NCI-H460 (cell line): Measurements from ENCODE around the gene ANKRD55. TPM values are rescaled to one million over a fixed set of nuclear protein-coding genes. Genes with fewer than 3 reads are reported as not detected.

ENCODE experiments used
- DNase-seq: peaks from one replicate; pipeline ENCODE4 v3.0.0-alpha.2; 2016; ENCODE audit warnings: low read depth; ENCODE audit errors: extremely low read depth
- small RNA-seq, 2 experiments: library from RNA; depleted of rRNA; stranded (forward); fragments of <200 nt; gene quantifications; one replicate each; pipeline ENCODE3, GENCODE V24; 2014
- total RNA-seq: library from RNA; depleted of rRNA; stranded (reverse); fragments of >200 nt; shearing (Covaris generic); gene quantifications from 2 replicates; pipeline ENCODE4 v1.2.3, GENCODE V29; 2014; rRNA removed

The ANKRD55 gene
- total RNA-seq, 1 experiment from 2014 or later, result not detected

GRCh38 chr5:56055859-56056258 lies 177.3 kb downstream of the ANKRD55 start:
- no peak for DNase-seq

- DNase-seq, result no peak
Measured at GRCh38 chr5:56055287-56055686, 177.8 kb downstream of the ANKRD55 start.

GRCh38 chr5:56054666-56055065 lies 178.5 kb downstream of the ANKRD55 start:
- no peak for DNase-seq

GRCh38 chr5:56053363-56053762 lies 179.8 kb downstream of the ANKRD55 start:
- no peak for DNase-seq

- no peak for DNase-seq
Measured at GRCh38 chr5:56052735-56053134, 180.4 kb downstream of the ANKRD55 start.

- DNase-seq, result no peak
Measured at GRCh38 chr5:56050551-56051255, 182.4 kb downstream of the ANKRD55 start.

Small RNAs within 50 kb of the gene (small RNA-seq; reads per million reads assigned to genes)
- 0 reads per million in 2 experiments for gene RNA5SP184
- 0 to 0.18 reads per million in 2 experiments for gene RNA5SP185
- gene RNU6-299P, result 0 reads per million in 2 experiments

Other genes starting within 250 kb of the ANKRD55 start
- gene IL6ST, start 238.4 kb downstream of the ANKRD55 start, total RNA-seq, result 44.3 and 48.5 TPM in 2 replicates